ENCODE results near the gene TASP1. TPM values are rescaled to one million over a fixed set of nuclear protein-coding genes. Genes with fewer than 3 reads are reported as not detected.

The TASP1 gene, protein sequence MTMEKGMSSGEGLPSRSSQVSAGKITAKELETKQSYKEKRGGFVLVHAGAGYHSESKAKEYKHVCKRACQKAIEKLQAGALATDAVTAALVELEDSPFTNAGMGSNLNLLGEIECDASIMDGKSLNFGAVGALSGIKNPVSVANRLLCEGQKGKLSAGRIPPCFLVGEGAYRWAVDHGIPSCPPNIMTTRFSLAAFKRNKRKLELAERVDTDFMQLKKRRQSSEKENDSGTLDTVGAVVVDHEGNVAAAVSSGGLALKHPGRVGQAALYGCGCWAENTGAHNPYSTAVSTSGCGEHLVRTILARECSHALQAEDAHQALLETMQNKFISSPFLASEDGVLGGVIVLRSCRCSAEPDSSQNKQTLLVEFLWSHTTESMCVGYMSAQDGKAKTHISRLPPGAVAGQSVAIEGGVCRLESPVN
- total RNA-seq (2013): 4.5 TPM
- polyA plus RNA-seq (1 to 10 TPM; 2.3 to 3.3 (median 2.6) TPM), polyA minus RNA-seq (2.1 and 4.2 TPM in 2 replicates), total RNA-seq (0.69 to 11.0 (median 4.2) reads per million in 11 experiments)

DNA sequence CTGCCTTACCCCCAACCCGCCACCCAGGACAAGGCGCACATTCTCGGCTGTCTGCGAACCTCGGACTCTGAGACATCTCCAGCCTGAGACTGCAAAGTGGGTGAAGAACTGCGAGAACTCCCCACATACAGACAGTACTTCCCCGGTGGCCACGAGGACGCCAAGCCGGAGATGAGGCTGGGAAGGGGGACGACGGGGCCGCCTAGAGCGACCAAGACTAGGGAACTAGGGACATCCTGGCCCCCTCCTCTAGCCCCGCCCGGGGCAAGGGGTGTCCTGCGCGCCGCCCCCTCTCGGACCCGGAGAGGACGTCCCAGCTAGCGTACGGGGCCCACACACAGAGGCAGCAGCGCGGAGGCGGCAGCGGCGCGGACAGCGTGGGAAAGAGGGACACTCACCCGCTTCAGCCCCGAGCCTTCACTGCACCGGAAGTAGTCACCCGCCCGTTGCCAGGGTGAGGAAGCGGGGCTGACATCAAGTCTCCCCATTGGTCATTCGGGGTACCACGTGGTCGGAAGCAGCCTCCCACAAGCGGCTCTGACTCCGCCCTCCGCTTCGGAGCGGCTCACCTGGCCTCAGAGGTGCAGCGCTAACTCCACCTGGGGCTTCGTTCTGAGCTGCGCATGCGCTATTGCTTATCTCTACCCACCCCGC, at the start of gene TASP1:
TASP1 (minus strand) TSS at position 437 of the 654 bp plus-strand sequence. CDS start 8,854 bp downstream, outside the sequence.
- TF ChIP-seq, protein P1, sequence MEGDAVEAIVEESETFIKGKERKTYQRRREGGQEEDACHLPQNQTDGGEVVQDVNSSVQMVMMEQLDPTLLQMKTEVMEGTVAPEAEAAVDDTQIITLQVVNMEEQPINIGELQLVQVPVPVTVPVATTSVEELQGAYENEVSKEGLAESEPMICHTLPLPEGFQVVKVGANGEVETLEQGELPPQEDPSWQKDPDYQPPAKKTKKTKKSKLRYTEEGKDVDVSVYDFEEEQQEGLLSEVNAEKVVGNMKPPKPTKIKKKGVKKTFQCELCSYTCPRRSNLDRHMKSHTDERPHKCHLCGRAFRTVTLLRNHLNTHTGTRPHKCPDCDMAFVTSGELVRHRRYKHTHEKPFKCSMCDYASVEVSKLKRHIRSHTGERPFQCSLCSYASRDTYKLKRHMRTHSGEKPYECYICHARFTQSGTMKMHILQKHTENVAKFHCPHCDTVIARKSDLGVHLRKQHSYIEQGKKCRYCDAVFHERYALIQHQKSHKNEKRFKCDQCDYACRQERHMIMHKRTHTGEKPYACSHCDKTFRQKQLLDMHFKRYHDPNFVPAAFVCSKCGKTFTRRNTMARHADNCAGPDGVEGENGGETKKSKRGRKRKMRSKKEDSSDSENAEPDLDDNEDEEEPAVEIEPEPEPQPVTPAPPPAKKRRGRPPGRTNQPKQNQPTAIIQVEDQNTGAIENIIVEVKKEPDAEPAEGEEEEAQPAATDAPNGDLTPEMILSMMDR (IDR thresholded peaks at IDR 0.05): no peak
- peak within 1 kb of the TSS; percentile 85 to 96 (median 91) for H3K27ac Mint-ChIP-seq
- Histone ChIP-seq H3K27ac (ENCODE audit: low read depth in 1 of 2, low read length in 2 of 2) (peak within 1 kb of the TSS; percentile 74 to 84), H4K20me1 (ENCODE audit: insufficient read depth, low read length) (no peaks in the 10 kb centered on the region), H3K4me2 (replicated peaks; ENCODE audit: extremely low read depth, low read length, poor library complexity, severe bottlenecking) (peak within 1 kb of the TSS; percentile 87), H3K36me3 (replicated peaks in 1 of 2; ENCODE audit: control insufficient read depth in 1 of 2, insufficient read depth in 2 of 2, low read length in 2 of 2) (no peaks in the 10 kb centered on the region), H2AFZ (ENCODE audit: insufficient read depth, low read depth, low read length, poor library complexity, severe bottlenecking) (peak within 1 kb of the TSS; percentile 95), H3K4me1 (ENCODE audit: control insufficient read depth in 1 of 2, insufficient read depth in 2 of 2, low read length in 2 of 2) (peaks cover 8 to 17% of the 10 kb centered on the region in 2 donors), H3K4me3 (replicated peaks in 1 of 3; ENCODE audit: low read depth in 2 of 3, low read length in 3 of 3) (peak within 1 kb of the TSS; percentile 76 to 100 (median 77)), H3K9ac (ENCODE audit: insufficient read depth, low read length, poor library complexity, severe bottlenecking) (peak within 1 kb of the TSS; percentile 76), H3K79me2 (ENCODE audit: insufficient read depth, low read length) (peaks cover 23% of the 10 kb centered on the region), H3K27me3 (ENCODE audit: control insufficient read depth in 2 of 2, insufficient read depth in 2 of 2, low read length in 2 of 2) (no peaks in the 10 kb centered on the region), H3K9me3 (replicated peaks in 1 of 2; ENCODE audit: control insufficient read depth in 1 of 2, insufficient read depth in 1 of 2, low read length in 2 of 2) (no peaks in the 10 kb centered on the region)
- peaks cover 16% of the 10 kb centered on the region for H3K4me1 Mint-ChIP-seq
- peak; percentile 91 to 95 (median 91) for DNase-seq
- peaks cover 0 to 2% (median 0%) of the 10 kb centered on the region in 7 donors for H3K9me3 Mint-ChIP-seq
- no peaks in the 10 kb centered on the region for H3K36me3 Mint-ChIP-seq
- H3K4me3 Mint-ChIP-seq: peak within 1 kb of the TSS; percentile 98 to 99
- peaks cover 2 to 12% (median 5%) of the 10 kb centered on the region in 3 donors for H3K27me3 Mint-ChIP-seq (ENCODE audit: low read depth in 3 of 3)
- WGBS (ENCODE audit: insufficient coverage): under 1% methylated on average over 40 of the region's 50 CpGs
- intact Hi-C loops (cut with micrococcal nuclease): loop anchor here in 1 of 2 donors (10.0 kb wide), 1 partner anchor 146 kb away; the partner anchor contains the start of genes ESF1 and NDUFAF5

DNA sequence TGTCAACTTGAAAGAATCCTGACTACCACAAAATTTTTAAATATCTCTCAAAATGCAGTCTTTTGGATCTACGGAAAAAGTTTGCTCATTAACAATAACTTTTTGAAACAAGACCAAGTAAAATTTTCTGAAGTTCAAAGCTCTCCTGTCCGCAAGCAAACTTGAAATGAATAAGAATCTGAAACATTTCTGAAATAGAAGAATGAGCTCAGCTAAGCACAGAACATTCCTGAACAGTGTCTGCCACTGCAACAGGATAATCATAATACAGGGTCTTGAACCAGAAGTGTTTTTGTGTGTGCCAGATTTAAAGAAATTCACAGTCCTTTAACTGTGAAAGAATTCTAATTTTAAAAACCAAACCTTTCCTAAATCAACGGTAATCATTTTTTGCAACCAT, 49.1 kb upstream of the TASP1 start:
- H3K27ac ChIP-seq (ENCODE audit: low read depth in 1 of 2, low read length in 2 of 2): no peak overlapping the region
- 100% methylated on average over 1 of the region's 3 CpGs for WGBS (ENCODE audit: insufficient coverage)

More for the DNA sequence above, 49.1 kb upstream of the TASP1 start:
- Mint-ChIP-seq H3K36me3 (no peaks in the 10 kb centered on the region), H3K27ac (no peak overlapping the region), H3K4me1 (no peaks in the 10 kb centered on the region), H3K4me3 (no peak overlapping the region), H3K27me3 (ENCODE audit: low read depth in 3 of 3) (peaks cover 1 to 3% (median 2%) of the 10 kb centered on the region in 3 donors), H3K9me3 (peaks cover 0 to 3% (median 0%) of the 10 kb centered on the region in 7 donors)
- TF ChIP-seq, protein P1 (IDR thresholded peaks at IDR 0.05): no peak
- H3K27me3 ChIP-seq (ENCODE audit: control insufficient read depth in 2 of 2, insufficient read depth in 2 of 2, low read length in 2 of 2): no peaks in the 10 kb centered on the region
- H4K20me1 ChIP-seq (ENCODE audit: insufficient read depth, low read length): no peaks in the 10 kb centered on the region
- H3K79me2 ChIP-seq (ENCODE audit: insufficient read depth, low read length): no peaks in the 10 kb centered on the region
- intact Hi-C loops (cut with micrococcal nuclease): no loop called here
- no peak overlapping the region for H3K4me2 ChIP-seq (replicated peaks; ENCODE audit: extremely low read depth, low read length, poor library complexity, severe bottlenecking)
- H3K9me3 ChIP-seq (replicated peaks in 1 of 2; ENCODE audit: control insufficient read depth in 1 of 2, insufficient read depth in 1 of 2, low read length in 2 of 2): no peaks in the 10 kb centered on the region
- H3K4me3 ChIP-seq (replicated peaks in 1 of 3; ENCODE audit: low read depth in 2 of 3, low read length in 3 of 3): no peak overlapping the region
- no peak for DNase-seq
- no peak overlapping the region for H2AFZ ChIP-seq (ENCODE audit: insufficient read depth, low read depth, low read length, poor library complexity, severe bottlenecking)
- no peak overlapping the region for H3K9ac ChIP-seq (ENCODE audit: insufficient read depth, low read length, poor library complexity, severe bottlenecking)
- H3K4me1 ChIP-seq (ENCODE audit: control insufficient read depth in 1 of 2, insufficient read depth in 2 of 2, low read length in 2 of 2): no peaks in the 10 kb centered on the region
- no peaks in the 10 kb centered on the region for H3K36me3 ChIP-seq (replicated peaks in 1 of 2; ENCODE audit: control insufficient read depth in 1 of 2, insufficient read depth in 2 of 2, low read length in 2 of 2)
